AG09319 (cell line): ENCODE measurements around the gene MYCN.

Source experiments
- DNase-seq: peaks from one replicate; pipeline ENCODE4 v3.0.0-alpha.2; 2010; ENCODE audit warnings: low read depth; ENCODE audit errors: extremely low read depth
- TF ChIP-seq, protein P1 (sequence below): IDR thresholded peaks from 2 replicates; pipeline ENCODE4 v1.5.1; 2011; ENCODE audit warnings: low read depth, mild to moderate bottlenecking, inconsistent platforms, low read length, moderate library complexity

The MYCN gene

GRCh38 chr2:15929861-15930260 is 10.5 kb upstream of the MYCN start:
- DNase-seq = no peak

DNA sequence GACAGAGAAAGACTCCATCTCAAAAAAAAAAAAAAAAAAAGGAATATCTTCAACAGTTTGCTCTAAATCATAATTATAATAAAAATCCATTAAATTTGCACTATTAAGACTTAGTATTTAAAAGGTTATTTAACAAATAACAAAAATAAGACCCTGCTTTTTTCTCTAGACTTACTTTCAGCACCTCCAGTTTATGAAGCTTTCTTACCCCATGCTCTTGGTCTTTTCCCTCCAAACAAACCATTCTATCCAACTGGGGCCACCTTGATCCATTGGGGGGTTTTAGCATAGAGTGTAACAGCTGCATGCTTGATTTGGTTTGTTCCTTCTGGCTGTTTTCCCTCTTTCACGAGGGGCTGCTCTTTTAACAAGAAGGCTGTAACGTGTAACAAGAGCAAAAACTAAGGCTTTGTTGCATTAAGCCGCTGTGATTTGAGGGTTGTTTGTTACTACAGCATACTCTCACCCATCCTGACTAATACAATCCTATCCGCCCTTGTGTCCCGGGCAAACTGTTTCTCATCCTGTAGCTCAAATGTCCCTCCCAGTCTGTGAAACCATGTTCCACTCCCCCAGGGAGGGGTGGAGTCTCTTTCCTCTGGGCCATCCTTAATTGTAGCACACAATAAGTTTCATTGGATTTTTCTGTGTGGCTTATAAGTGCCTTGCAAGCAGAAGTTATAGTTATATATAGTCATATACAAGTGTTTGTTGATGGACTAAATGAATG is 9.6 kb upstream of the MYCN start:
- TF ChIP-seq, protein P1, sequence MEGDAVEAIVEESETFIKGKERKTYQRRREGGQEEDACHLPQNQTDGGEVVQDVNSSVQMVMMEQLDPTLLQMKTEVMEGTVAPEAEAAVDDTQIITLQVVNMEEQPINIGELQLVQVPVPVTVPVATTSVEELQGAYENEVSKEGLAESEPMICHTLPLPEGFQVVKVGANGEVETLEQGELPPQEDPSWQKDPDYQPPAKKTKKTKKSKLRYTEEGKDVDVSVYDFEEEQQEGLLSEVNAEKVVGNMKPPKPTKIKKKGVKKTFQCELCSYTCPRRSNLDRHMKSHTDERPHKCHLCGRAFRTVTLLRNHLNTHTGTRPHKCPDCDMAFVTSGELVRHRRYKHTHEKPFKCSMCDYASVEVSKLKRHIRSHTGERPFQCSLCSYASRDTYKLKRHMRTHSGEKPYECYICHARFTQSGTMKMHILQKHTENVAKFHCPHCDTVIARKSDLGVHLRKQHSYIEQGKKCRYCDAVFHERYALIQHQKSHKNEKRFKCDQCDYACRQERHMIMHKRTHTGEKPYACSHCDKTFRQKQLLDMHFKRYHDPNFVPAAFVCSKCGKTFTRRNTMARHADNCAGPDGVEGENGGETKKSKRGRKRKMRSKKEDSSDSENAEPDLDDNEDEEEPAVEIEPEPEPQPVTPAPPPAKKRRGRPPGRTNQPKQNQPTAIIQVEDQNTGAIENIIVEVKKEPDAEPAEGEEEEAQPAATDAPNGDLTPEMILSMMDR = no peak
- no peak for DNase-seq

More at GRCh38 chr2:15929861-15930260, 10.5 kb upstream of the MYCN start:
- TF ChIP-seq, protein P1 = no peak

DNA sequence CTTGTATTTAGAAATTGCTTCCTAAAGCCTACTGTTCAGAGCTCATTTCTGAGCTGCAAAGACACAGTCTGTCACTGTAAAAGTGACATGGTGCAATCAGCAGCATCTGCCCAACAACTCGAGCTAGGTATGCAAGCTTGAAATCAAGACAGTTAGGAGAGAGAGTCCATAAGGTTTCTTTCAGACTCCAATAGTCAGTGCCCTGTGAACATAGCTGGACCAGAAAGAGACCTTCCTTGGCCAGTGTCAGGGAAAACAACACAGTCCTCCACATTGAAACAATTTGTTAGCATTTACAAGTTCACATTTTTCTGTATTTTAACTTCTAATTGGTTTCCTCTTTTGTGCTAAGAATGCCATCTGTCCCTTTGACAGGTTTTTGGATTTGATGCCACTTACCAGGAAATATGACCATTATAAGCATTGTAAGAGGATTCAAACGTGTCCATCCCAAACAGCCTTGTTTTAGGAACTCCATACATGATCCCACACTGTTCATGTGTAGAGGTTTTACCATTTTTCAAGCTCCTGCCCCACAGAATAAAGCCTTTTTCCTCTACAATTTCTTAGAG is 8.9 kb upstream of the MYCN start:
- TF ChIP-seq, protein P1 = no peak
- DNase-seq = no peak

- no peak for DNase-seq
- TF ChIP-seq, protein P1 = no peak
These were observed 8.4 kb upstream of the MYCN start for GRCh38 chr2:15931950-15932349.

DNA sequence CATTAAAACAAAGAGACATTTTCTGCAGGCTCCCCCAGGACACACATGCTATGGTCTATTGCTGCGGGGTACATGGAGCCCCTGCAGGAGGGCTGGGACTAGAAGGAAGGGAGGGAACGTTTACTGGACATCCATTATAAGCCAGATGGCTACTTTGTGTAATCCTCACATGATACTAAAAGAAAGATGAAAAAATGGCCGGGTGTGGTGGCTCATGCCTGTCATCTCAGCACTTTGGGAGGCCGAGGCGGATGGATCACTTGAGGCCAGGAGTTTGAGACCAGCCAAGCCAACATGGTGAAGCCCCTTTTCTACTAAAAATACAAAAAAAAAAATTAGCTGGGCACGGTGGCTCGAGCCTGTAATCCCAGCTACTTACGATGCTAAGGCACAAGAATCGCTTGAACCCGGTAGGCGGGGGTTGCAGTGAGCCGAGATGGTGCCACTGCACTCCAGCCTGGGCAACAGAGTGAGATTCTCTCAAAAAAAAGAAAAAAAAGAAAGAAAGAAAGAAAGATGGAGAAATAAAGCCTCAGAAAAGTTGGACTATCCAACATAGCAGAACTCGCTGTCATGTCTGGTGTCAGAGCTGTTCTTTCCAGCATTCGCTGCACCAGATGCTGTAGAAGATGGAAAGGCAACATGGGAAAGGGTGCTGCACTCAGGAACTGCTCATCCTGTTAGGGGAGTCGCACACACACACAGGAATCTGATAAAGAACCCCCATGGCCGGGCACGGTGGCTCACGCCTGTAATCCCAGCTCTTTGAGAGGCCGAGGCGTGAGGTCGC is 7.8 kb upstream of the MYCN start:
- TF ChIP-seq, protein P1 = no peak
- DNase-seq = no peak

DNA sequence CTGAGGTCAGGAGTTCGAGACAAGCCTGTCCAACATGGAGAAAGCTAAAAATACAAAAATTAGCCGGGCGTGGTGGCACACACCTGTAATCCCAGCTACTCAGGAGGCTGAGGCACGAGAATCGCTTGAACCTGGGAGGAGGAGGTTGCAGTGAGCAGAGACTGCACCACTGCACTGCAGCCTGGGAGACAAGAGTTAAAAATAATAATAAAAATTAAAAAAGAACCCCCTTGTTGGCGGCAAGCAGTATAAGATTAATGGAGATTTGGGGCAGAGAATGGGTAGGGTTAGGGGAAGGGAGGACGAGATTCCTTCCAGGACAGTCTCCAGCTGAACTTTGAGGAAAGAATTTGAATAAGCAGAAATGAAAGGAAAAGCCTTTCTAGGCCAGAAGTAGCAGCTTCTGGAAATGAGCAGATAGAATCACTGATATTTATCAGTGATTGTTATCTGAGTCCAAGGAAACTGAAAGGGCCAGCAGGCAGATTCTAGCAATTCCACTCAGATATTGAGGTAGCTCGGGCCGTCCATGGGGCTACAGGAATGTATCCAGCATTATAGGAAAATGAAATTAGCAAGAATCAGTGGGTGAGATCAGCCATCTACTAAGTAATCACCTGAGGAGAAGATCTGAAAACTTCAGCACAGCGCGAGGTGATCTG is 7.0 kb upstream of the MYCN start:
- DNase-seq = no peak
- TF ChIP-seq, protein P1 = no peak
